NCI-H1092 treated with DMSO at 0.1 percent for 48 hours (cell line): ENCODE data around the gene RHBDL3.

Experiments
- DNase-seq: peaks from one replicate; lab custom pipeline; 2025; lab: John Stamatoyannopoulos, UW

Gene RHBDL3

GRCh38 chr17:32357615-32358014 is 92.0 kb downstream of the RHBDL3 start:
- DNase-seq = no peak

- DNase-seq = no peak
These were observed 95.6 kb downstream of the RHBDL3 start for GRCh38 chr17:32361270-32361669.

GRCh38 chr17:32370426-32370825 is 104.8 kb downstream of the RHBDL3 start:
- DNase-seq = no peak
